ENCODE data around the gene PRKAG1.

GRCh38 chr12:49043856-49044258 lies 25.3 kb upstream of the PRKAG1 start:
- TF ChIP-seq CTCF (IDR thresholded peaks at IDR 0.05) (peak; percentile 45 to 74 (median 58)), POLR2A (IDR thresholded peaks at IDR 0.05) (no peak)

Measured in heart left ventricle (tissue), 13 donors.